Right lobe of liver (tissue), 4 donors: Measurements from ENCODE around the gene CLPSL2.

Experiments
- POLR2A ChIP-seq: fragments of 450-650 bp; IDR thresholded peaks from one replicate; pipeline ENCODE4 v1.6.1; 2017; ENCODE audit warnings: antibody characterized with exemption, mild to moderate bottlenecking
- TF ChIP-seq, protein P1 (sequence below), 4 donors: fragments of 200-600 bp in 3 of 4; fragments of 450-650 bp in 1 of 4; IDR thresholded peaks; one replicate each; pipeline versions ENCODE4 v1.5.1 to v1.8.0; 2016 to 2022; ENCODE audit warnings: antibody characterized with exemption in 4 of 4, mild to moderate bottlenecking in 2 of 4
- donor health status: DM: no; HTN: no; CAD: no.
- donor health status: DM: no; HTN: no; CAD: no.
- donor health status: DM: no; HTN: yes; CAD: no.

GRCh38 chr6:35775031-35775430, 1.4 kb upstream of the CLPSL2 start:
- TF ChIP-seq, protein P1, sequence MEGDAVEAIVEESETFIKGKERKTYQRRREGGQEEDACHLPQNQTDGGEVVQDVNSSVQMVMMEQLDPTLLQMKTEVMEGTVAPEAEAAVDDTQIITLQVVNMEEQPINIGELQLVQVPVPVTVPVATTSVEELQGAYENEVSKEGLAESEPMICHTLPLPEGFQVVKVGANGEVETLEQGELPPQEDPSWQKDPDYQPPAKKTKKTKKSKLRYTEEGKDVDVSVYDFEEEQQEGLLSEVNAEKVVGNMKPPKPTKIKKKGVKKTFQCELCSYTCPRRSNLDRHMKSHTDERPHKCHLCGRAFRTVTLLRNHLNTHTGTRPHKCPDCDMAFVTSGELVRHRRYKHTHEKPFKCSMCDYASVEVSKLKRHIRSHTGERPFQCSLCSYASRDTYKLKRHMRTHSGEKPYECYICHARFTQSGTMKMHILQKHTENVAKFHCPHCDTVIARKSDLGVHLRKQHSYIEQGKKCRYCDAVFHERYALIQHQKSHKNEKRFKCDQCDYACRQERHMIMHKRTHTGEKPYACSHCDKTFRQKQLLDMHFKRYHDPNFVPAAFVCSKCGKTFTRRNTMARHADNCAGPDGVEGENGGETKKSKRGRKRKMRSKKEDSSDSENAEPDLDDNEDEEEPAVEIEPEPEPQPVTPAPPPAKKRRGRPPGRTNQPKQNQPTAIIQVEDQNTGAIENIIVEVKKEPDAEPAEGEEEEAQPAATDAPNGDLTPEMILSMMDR (IDR thresholded peaks at IDR 0.05), result no peak
- no peak for TF ChIP-seq POLR2A
